ENCODE measurements around the gene DUS1L.

Gene DUS1L

GRCh38 chr17:82087961-82088837 lies 22.6 kb upstream of the DUS1L start:
- DNase-seq: no peak

DNA sequence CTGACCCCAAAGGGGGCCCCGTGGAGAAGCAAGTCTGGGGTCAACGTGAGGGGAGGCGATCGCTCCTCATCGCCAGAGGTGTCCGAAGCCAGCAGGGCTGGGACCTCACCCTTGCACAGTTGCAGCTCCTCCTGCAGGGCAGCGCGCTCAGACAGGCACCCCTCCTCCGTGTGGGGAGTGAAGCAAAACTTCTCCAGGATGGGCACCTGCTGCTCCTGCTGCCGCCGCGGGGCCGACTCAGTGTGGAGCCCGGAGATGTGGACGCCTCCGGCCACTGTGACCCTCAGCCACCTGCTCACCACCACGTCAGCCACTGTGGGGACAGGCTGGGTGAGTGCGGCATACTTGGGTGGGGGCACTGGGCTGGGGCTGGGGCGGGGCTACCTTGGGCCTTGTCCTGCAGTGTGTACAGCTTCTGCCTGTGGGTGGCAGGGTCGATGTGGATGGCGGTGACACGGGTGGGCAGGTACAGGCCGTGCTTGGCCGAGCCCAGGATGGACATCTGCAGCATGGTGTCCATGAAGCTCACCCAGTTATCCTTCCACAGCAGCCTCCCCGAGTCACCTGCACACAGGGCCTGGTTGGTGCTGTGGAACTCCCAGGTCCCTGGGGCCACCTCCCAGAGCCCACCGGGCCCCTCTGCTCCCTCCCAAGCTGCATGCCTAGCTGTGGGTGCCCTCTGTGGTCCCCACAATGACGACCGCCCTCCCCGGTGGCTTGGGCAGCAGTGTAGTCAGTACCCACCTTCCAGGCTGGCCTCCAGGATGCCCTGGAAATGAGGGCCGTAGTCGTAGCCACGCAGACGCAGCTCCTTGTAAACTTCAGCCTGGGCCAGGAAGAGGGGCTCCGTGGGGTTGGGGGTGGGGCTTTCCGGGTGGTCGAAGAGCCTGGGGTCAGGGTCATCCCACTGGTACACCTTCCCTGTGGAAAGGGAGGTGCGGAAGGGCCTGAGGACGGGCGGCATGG lies 21.6 kb upstream of the DUS1L start:
- no peak for DNase-seq

DNA sequence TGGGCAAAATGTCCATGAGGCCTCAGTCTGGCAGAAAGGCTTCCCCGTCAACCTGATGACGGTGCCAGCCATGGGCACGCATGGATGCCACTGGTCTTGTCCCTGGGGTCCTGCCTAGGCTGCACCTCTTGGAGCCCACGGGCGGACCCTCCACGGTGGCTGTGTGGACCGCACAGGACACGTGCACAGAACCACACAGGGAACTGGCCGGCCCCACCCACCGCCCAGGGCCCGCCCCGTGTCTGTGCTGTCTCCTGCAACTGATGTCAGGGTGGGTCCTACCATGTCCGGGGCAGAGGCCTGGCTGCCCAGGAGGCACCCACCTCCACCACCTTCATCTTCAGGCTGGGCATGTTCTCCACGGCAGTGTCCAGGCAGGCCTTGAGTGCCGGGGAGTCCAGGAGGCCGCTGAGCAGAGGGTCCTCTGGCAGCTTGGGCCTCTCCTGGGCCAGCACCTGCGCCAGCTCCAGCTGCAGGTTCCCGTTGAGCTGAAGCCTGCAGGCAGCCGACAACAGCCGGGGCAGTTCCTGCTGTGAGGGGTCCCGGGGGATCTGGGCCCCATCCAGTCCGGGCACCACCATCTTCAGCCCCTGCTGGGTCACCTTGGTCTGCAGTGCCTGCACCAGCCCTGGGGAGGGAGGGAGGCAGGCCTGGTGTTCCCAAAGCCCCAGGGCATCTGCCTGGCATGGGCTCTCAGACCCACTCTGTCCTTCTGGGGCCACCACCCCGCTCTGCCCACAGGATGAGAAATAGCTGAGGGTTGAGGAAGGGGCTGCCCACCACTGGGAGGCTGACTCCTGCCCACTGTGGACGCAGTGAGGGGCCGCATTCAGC lies 20.5 kb upstream of the DUS1L start:
- DNase-seq: no peak

GRCh38 chr17:82085031-82085861 lies 19.6 kb upstream of the DUS1L start:
- no peak for DNase-seq

GRCh38 chr17:82084373-82085030 lies 18.9 kb upstream of the DUS1L start:
- no peak for DNase-seq

DNA sequence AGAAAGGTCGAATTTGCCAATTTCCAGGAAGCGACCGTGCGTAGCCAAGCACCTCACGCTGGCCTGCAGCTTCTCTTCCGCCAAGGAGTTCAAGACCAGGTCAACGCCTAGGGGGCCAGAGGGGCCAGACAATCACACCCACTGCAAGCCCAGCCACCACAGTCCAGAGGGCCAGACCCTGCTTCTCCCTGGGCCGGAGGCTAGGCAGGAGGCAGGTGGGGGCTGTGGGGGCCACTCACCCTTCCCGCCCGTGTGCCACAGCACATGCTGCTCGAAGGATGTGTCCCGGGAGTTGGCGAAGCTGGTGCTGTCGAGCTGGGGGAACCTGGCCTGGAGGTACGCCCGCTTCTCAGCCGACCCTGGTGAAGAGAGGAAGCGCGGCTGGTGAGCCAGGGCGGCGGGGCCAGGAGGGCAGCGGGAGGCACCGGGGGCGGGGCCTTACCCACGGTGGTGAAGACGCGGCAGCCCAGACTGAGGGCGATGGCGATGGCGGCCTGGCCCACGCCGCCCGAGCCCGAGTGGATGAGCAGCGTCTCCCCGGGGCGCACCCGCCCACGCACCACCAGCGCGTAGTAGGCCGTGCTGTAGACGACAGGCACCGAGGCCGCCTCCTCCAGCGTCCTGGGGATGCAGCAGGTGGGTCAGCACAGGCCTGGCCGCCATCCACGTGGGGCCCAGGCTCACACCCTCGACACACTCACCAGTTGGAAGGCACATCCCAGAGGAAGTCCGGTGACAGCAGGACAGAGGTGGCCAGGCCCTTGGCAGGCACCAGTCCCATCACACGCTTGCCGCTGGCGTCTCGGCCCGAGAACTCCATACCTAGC lies 18.1 kb upstream of the DUS1L start:
- no peak for DNase-seq

DNA sequence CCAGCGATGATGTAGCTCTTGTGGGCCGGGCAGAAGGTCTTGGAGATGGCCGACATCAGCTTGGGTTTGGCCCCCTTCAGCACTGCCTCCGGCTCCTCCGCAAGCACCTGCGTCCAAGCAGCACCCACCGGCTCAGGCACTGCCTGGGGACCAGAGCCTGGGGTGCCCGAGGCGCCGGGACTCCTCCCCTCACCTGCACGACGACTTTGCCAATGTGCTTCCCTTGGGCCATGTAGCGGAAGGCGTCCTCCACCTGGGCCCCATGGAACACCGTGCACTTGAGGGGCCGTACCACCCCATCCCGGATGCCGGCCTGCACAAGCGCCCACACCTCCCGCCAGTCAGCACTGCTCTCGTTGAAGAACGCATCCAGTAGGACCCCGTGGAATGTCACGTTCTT lies 17.4 kb upstream of the DUS1L start:
- no peak for DNase-seq

DNA sequence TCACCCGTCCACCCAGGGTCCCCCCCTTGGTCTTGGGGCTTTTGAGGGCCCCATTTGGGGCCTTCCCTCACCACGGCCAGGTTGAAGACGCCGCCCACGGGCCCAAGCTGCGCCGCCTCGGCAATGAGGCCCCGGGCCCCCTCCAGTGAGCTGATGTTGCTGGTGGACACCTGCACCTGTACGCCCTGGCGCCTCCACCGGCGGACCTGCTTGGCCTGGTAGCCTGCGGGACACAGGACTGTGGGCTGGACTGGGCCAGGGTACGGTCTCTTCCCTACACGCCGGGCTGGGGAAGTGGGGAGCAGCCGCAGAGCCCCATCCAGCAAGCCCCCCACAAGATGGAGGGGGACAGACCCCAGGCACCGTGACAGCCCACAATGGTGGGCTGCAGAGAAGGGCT lies 16.9 kb upstream of the DUS1L start:
- no peak for DNase-seq

DNA sequence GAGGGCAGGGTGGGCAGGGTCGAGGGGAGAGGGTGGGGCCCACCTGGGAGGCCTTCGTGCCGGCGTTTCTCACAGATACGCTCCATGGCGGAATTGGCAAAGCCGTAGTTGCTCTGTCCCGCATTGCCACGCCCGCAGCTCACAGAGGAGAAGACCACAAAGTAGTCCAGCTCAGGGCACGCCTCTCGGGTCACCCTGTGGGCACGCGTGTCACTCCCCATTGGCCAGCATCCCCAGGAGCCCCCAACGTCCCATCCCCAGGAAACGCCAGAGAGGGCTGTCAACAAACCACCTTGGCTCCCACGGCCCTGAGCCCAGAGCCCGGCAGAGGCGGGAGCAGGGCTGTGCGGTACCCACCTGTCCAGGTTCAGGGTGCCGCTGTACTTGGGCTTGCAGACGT lies 16.4 kb upstream of the DUS1L start:
- no peak for DNase-seq

DNA sequence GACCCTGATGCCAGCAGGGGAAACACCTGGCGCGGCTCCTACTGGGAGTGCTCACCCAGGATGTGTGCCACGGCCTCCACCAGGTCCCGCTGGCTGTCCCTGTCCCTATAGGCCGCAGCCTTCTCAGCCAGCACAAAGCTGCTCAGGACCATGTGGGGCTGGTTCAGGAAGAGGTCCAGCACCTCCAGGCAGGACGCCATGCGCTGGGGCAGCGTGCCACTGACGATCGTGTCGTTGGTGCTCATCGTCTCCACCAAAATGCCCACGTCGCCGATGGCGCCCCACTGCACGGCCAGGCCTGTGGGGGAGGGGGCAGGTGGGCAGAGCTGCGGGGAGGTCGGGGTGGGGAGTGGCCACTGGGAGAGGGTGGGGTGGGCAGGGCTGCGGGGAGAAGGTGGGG lies 15.9 kb upstream of the DUS1L start:
- no peak for DNase-seq

DNA sequence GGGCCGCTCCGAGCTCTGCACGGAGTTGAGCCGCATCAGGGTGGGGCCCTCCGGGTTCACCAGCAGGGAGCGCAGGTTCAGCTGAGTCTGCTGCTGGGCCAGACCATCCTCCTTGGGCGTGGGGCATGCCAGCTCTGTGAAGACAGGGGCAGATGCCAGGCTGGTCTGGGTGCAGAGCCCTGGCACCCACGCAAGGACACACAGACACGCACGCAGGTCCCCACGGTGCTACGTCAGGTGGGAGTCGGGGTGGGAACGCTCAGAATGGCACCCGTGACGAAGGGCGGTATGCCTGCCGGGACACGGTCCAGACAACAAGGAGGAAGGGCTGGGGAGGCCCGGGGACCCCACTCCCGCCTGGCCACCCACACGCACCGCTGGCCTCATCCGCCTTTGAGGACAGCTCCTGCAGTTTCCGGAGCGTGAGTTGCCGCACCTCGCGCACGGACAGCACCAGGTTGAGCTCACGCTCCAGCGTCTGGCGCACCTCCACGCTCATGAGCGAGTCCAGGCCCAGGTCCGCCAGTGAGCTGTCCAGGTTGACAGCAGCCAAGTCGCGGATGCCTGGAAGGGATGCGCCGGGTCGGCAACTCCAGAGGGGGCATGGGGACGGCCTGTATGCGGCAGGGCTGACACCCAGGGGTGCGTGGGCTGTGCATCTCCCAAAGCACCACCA lies 15.3 kb upstream of the DUS1L start:
- DNase-seq: no peak

DNA sequence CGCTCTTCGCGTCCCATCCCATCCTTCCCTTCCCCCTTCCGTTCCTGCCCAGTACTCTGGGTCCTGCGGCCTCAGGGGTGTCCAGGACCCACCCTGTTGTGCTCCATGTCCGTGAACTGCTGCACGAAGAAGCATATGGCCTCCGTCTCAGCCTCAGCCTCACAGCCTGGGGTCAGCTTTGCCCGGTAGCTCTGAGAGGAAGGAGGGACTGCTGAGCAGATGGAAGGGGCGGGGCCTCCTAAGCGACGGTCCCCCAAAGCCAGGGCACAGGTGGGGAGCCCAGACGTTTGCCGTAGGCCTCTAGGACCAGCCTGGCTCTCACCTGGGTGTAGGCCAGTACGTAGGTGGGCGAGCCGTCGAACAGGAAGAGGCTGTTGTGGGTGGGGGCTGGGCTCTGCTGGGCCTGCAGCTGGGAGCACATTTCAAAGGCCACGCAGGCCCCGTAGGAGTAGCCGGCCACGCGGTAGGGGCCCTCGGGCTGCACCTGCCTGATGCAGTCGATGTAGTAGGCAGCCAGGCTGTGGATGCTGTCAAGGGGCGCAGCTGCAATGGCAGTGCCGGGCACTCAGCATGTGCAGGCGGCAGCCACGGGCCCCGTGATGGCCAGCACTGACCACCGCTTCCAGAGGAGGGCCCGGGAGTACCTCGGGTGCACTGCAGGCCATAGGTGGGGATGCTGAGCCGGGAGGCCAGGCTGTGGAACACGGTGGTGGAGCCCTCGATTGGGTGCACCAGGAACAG lies 14.6 kb upstream of the DUS1L start:
- DNase-seq: no peak

- no peak for DNase-seq
Measured at GRCh38 chr17:82079001-82079677, 13.5 kb upstream of the DUS1L start.

DNA sequence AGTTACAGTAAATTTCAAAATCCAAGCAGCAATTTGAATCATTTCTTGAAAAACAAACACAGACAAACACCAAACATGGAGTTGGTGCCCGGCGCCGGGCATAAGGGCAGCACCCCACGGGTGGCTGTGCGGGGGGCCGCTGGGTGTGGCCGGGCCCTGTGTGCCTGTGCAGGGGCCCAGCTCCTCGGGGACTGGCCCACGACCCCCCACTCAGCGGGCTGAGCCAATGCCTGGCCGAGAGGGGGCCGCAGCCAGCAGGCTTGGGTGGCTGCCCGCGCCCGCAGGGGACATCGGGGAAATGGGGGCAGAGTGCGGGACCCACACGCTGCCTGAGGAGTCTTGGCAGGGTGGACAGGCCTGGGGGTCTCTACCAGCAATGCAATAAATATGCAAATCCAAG lies 12.8 kb upstream of the DUS1L start:
- no peak for DNase-seq

- DNase-seq: no peak
Measured at GRCh38 chr17:82077617-82078358, 12.2 kb upstream of the DUS1L start.

- DNase-seq: no peak
Measured at GRCh38 chr17:82076785-82077591, 11.4 kb upstream of the DUS1L start.
